Effector CD4-positive, alpha-beta T cell (primary cell): Measurements from ENCODE around the gene RPS26.

Experiments used
- DNase-seq: peaks from one replicate; pipeline ENCODE4 v3.0.0-alpha.2; 2020

The RPS26 gene

GRCh38 chr12:56078931-56079722 lies 37.4 kb downstream of the RPS26 start:
- DNase-seq: peak; percentile 36

GRCh38 chr12:56079723-56080555 lies 38.2 kb downstream of the RPS26 start, which contains the start of gene ERBB3:
Gene ERBB3, plus strand, starts transcription at chr12:56080165. Its CDS starts 136 bp downstream, at chr12:56080301.
- DNase-seq: peak; percentile 60

- no peak for DNase-seq
Measured at GRCh38 chr12:56080556-56081138, 38.9 kb downstream of the RPS26 start.

GRCh38 chr12:56081393-56082347 lies 40.0 kb downstream of the RPS26 start:
- DNase-seq: no peak

- DNase-seq: no peak
Measured at GRCh38 chr12:56082382-56082781, 40.7 kb downstream of the RPS26 start.

- DNase-seq: no peak
Measured at GRCh38 chr12:56082967-56083366, 41.2 kb downstream of the RPS26 start.

GRCh38 chr12:56084958-56085543 lies 43.3 kb downstream of the RPS26 start:
- no peak for DNase-seq

GRCh38 chr12:56086096-56086495 lies 44.4 kb downstream of the RPS26 start:
- no peak for DNase-seq

GRCh38 chr12:56086608-56087007 lies 44.9 kb downstream of the RPS26 start:
- DNase-seq: no peak

GRCh38 chr12:56087220-56087619 lies 45.5 kb downstream of the RPS26 start:
- no peak for DNase-seq
